BLaER1 treated with 17β-estradiol and CSF1 and Interleukin-3, amounts not matched to agents 10 nM and 100 nM (cell line): Measurements from ENCODE around the gene MEGF9.
"Not testable (repeated sequence)": the region's sequence is repeated elsewhere in the genome, so short reads cannot be mapped to it uniquely, and the experiment has no call there.

Experiments used
- H3K27ac ChIP-seq, 11 experiments: shearing (Covaris generic); formaldehyde crosslinking; 2 replicates each; pipeline ENCODE4 v1.8.1; 2022
- H3K27me3 ChIP-seq, 11 experiments: shearing (Covaris generic); formaldehyde crosslinking; 2 replicates each; pipeline ENCODE4 v1.8.1; 2022
- H3K36me3 ChIP-seq, 11 experiments: shearing (Covaris generic); formaldehyde crosslinking; 2 replicates each; pipeline ENCODE4 v1.8.1; 2022
- H3K4me1 ChIP-seq, 10 experiments: shearing (Covaris generic); formaldehyde crosslinking; 2 replicates each; pipeline ENCODE4 v1.8.1; 2022
- H3K4me2 ChIP-seq, 11 experiments: shearing (Covaris generic); formaldehyde crosslinking; 2 replicates each; pipeline ENCODE4 v1.8.1; 2022
- H3K4me3 ChIP-seq, 10 experiments: shearing (Covaris generic); formaldehyde crosslinking; 2 replicates each; pipeline ENCODE4 v1.8.1; 2022
- H3K9ac ChIP-seq, 11 experiments: shearing (Covaris generic); formaldehyde crosslinking; 2 replicates each; pipeline ENCODE4 v1.8.1; 2022
- H3K9me3 ChIP-seq, 11 experiments: shearing (Covaris generic); formaldehyde crosslinking; replicated peaks in 1 of 11; 2 replicates each; pipeline ENCODE4 v1.8.1; 2022
- H4K20me1 ChIP-seq, 11 experiments: shearing (Covaris generic); formaldehyde crosslinking; 2 replicates each; pipeline ENCODE4 v1.8.1; 2022
- Cebpa-rat ChIP-seq, 11 experiments: shearing (Covaris generic); IDR thresholded peaks; 2 replicates each; pipeline ENCODE4 v1.8.1; 2022

The MEGF9 gene

DNA sequence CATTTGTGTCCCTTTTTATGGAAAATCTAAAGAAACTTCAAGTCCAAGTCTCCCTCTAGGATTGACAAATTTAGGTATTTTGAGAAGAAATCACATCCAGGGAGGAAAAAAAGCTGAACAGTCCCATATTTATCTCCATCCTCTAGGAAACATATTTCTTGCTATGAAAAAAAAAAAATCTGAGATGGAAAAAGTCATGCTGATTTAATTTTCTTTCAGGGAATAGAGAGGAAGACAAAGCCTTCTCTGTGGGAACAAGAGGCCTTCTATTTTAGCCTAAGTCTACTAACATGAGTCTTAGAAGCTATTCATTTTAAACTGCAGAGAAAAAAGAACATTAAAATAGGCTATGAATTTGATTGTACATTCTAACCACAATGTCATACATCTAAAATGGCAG lies 71.2 kb downstream of the MEGF9 start:
- TF ChIP-seq Cebpa-rat (IDR thresholded peaks at IDR 0.05) = no peak
- no peak overlapping the region for H3K4me3 ChIP-seq

DNA sequence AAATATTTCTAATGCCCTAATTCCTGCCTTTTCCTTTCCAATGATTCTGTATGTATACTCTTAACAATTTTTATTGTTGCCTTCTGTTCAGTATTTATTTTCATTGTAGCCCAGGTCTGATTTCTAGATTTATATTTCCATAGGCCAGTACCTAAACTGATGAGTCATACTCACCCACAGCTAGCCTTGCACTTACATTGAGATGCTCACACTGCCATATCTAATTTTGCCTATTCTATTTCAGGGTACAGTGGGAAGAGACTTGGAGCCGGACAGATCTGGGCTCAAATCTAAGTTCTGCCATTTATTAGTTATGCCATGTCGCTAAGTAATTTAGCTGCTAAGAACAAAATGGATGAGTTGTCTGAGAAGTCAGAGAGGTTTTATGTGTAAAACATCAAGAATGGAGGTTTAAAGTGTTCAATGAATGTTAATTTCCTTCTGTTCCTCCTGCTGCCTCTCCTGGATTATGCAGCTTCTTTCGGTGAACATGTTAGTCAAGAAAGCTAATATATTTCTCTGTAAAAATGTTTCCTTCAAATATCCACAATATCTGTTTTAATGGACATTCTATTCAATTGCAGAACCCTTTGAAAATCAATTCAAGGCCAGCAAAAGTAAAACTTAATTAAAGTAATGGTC lies 72.0 kb downstream of the MEGF9 start:
- peaks cover 0 to 21% (median 4%) of the 10 kb centered on the region in 11 experiments; a peak in 9 of 22 replicates for H4K20me1 ChIP-seq
- no peak overlapping the region for H3K9ac ChIP-seq
- no peak overlapping the region for H3K4me2 ChIP-seq
- peaks cover 8 to 77% (median 71%) of the 10 kb centered on the region in 11 experiments; a peak in 19 of 22 replicates for H3K36me3 ChIP-seq
- no peak overlapping the region for H3K27ac ChIP-seq
- peaks cover 3 to 23% (median 16%) of the 10 kb centered on the region in 11 experiments; a peak in 17 of 22 replicates for H3K9me3 ChIP-seq
- H3K4me3 ChIP-seq = no peak overlapping the region
- H3K27me3 ChIP-seq = no peaks in the 10 kb centered on the region
- TF ChIP-seq Cebpa-rat (IDR thresholded peaks at IDR 0.05) = no peak
- peaks cover 0 to 20% (median 2%) of the 10 kb centered on the region in 10 experiments; a peak in 6 of 20 replicates for H3K4me1 ChIP-seq

More for the DNA sequence above, 71.2 kb downstream of the MEGF9 start:
- Histone ChIP-seq H3K36me3 (peaks cover 8 to 69% (median 64%) of the 10 kb centered on the region in 11 experiments; a peak in 19 of 22 replicates), H3K9me3 (peaks cover 0 to 15% (median 10%) of the 10 kb centered on the region in 11 experiments; a peak in 11 of 22 replicates), H3K27me3 (no peaks in the 10 kb centered on the region), H3K27ac (no peak overlapping the region), H3K4me2 (no peak overlapping the region), H3K9ac (no peak overlapping the region), H4K20me1 (peaks cover 0 to 26% (median 4%) of the 10 kb centered on the region in 11 experiments; a peak in 9 of 22 replicates), H3K4me1 (peaks cover 0 to 20% (median 2%) of the 10 kb centered on the region in 10 experiments; a peak in 6 of 20 replicates)

DNA sequence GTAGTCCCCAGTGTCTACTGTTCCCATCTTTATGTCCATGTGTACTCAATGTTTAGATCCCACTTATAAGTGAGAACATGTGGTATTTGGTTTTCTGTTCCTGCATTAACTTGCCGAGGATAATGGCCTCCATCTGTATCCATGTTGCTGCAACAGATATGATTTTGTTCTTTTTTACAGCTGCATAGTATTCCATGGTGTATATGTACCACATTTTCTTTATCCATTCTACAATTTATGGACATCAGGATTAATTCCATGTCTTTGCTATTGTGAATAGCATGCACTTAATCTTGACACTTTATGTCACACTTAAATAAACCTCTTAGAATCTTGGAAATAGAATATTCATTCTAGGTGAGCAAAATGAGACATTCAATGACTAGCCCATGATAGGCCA lies 73.4 kb downstream of the MEGF9 start:
- peaks cover 0 to 10% (median 4%) of the 10 kb centered on the region in 11 experiments; a peak in 9 of 22 replicates for H4K20me1 ChIP-seq
- not testable (repeated sequence) for H3K4me2 ChIP-seq, H3K4me3 ChIP-seq, H3K9ac ChIP-seq, H3K27me3 ChIP-seq, H3K27ac ChIP-seq
- peaks cover 13 to 85% (median 79%) of the 10 kb centered on the region in 11 experiments for H3K36me3 ChIP-seq
- peaks cover 0 to 13% (median 2%) of the 10 kb centered on the region in 10 experiments; a peak in 5 of 20 replicates for H3K4me1 ChIP-seq
- H3K9me3 ChIP-seq = peaks cover 13 to 37% (median 29%) of the 10 kb centered on the region in 11 experiments

DNA sequence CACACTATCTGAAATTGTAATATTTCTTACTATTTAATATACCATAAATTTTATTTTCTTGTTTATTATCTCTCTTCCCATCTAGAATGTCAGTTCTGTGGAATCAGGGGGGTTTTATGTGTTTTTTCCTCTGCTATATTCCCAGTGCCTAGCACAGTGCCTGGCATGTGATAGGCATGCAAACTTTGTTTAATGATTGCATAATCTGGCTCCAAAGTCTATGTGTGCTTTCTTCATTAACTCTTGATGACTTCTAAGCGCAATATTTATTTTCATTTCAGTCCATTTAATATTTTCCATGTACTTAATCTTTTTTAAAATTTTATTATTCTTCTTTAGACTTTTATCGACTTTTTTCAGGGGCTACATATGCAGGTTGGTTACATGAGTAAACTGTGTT lies 73.9 kb downstream of the MEGF9 start:
- Histone ChIP-seq H3K4me1 (peaks cover 0 to 10% (median 2%) of the 10 kb centered on the region in 10 experiments; a peak in 4 of 20 replicates), H3K27me3 (no peaks in the 10 kb centered on the region)
- TF ChIP-seq Cebpa-rat (IDR thresholded peaks at IDR 0.05) = no peak

DNA sequence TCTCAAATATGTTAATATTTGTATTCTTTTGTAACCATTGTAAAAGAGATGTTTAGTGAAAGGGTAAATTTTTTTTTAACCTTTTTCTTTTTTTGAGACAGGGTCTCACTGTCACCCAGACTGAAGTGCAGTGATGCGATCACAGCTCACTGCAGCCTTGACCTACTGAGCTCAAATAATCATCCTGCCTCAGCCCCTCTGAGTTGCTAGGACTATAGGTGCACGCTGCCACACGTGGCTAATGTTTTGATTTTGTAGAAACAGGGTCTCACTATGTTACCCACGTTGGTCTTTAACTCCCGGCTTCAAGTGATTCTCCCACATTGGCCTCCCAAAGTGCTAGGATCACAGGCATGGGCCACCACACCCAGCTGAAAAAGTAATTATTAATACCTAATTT lies 76.4 kb downstream of the MEGF9 start:
- peaks cover 29 to 52% (median 44%) of the 10 kb centered on the region in 11 experiments for H3K9me3 ChIP-seq
- H3K9ac ChIP-seq = no peak overlapping the region
- peaks cover 21 to 73% (median 65%) of the 10 kb centered on the region in 11 experiments for H3K36me3 ChIP-seq
- H4K20me1 ChIP-seq = no peaks in the 10 kb centered on the region
- H3K27me3 ChIP-seq = no peaks in the 10 kb centered on the region
- no peak overlapping the region for H3K27ac ChIP-seq
- H3K4me3 ChIP-seq = no peak overlapping the region
- TF ChIP-seq Cebpa-rat (IDR thresholded peaks at IDR 0.05) = no peak
- H3K4me2 ChIP-seq = no peak overlapping the region
- H3K4me1 ChIP-seq = peaks cover 0 to 10% (median 0%) of the 10 kb centered on the region in 10 experiments; a peak in 1 of 20 replicates

More for the DNA sequence above, 73.9 kb downstream of the MEGF9 start:
- Histone ChIP-seq H3K36me3 (peaks cover 17 to 85% (median 79%) of the 10 kb centered on the region in 11 experiments), H3K9me3 (peaks cover 18 to 42% (median 34%) of the 10 kb centered on the region in 11 experiments), H4K20me1 (peaks cover 0 to 5% (median 2%) of the 10 kb centered on the region in 11 experiments; a peak in 6 of 22 replicates), H3K4me2 (no peak overlapping the region), H3K4me3 (no peak overlapping the region), H3K27ac (no peak overlapping the region), H3K9ac (no peak overlapping the region)

DNA sequence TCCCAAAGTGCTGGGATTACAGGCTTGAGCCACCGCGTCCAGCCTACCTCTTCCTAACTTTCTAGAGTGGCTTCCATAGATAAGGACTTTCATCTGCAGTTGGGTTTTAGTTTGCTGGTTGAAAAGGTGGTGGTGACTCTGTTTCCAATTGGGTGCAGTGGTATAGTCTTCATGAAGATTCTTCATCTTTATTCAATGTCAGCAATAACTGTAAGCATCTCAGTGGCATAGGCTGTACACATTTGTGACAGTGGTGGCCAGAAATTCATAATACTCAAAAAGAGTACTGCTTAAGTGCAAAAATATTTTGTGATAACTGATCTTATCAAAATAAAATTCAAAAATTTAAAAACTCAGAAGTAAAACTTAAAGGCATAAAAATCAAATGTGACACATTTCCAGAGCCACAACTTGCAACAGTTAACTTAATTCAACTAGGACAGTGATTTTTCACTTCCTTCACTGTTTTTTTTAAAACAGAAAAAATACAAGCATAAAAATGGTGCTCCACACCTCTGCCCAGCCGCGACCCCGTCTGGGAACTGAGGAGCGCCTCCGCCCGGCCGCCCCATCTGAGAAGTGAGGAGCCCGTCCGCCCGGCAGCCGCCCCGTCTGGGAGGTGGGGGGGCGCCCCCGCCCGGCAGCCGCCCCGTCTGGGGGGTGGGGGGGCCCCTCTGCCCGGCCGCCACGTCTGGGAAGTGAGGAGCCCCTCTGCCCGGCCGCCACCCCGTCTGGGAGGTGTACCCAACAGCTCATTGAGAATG lies 77.9 kb downstream of the MEGF9 start:
- TF ChIP-seq Cebpa-rat (IDR thresholded peaks at IDR 0.05) = no peak
- no peak overlapping the region for H3K4me2 ChIP-seq
- peaks cover 0 to 7% (median 0%) of the 10 kb centered on the region in 10 experiments; a peak in 1 of 20 replicates for H3K4me1 ChIP-seq

DNA sequence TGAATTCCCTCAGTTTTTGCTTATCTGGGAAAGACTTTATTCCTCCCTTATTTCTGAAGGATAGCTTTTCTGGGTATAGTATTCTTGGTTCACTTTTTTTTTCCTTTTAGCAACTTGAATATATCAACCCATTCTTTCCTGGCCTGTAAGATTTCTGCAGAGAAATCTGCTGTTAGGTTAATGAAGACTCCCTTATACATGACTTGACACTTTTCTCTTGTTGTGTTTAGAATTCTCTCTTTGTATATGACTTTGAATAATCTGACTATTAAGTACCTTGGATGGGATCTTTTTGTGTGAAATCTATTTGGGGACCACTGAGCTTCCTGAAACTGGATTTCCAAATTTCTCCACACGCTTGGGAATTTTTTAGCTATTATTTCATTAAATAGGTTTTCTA lies 79.3 kb downstream of the MEGF9 start:
- Histone ChIP-seq H4K20me1 (0 out of 22 replicates have a peak, but pooled peaks cover 0 to 5% (median 0%) of the 10 kb centered on the region in 11 experiments), H3K27me3 (no peaks in the 10 kb centered on the region), H3K4me3 (no peak overlapping the region), H3K36me3 (peaks cover 17 to 58% (median 39%) of the 10 kb centered on the region in 11 experiments), H3K9me3 (peaks cover 24 to 42% (median 37%) of the 10 kb centered on the region in 11 experiments), H3K9ac (no peak overlapping the region), H3K4me1 (peaks cover 0 to 20% (median 0%) of the 10 kb centered on the region in 10 experiments; a peak in 6 of 20 replicates), H3K4me2 (no peak overlapping the region), H3K27ac (no peak overlapping the region)
- TF ChIP-seq Cebpa-rat (IDR thresholded peaks at IDR 0.05) = no peak

More for the DNA sequence above, 77.9 kb downstream of the MEGF9 start:
- Histone ChIP-seq H3K9ac (no peak overlapping the region), H3K4me3 (no peak overlapping the region), H3K27ac (no peak overlapping the region), H3K9me3 (peaks cover 29 to 48% (median 38%) of the 10 kb centered on the region in 11 experiments), H3K27me3 (no peaks in the 10 kb centered on the region), H4K20me1 (no peaks in the 10 kb centered on the region), H3K36me3 (peaks cover 20 to 64% (median 50%) of the 10 kb centered on the region in 11 experiments)

DNA sequence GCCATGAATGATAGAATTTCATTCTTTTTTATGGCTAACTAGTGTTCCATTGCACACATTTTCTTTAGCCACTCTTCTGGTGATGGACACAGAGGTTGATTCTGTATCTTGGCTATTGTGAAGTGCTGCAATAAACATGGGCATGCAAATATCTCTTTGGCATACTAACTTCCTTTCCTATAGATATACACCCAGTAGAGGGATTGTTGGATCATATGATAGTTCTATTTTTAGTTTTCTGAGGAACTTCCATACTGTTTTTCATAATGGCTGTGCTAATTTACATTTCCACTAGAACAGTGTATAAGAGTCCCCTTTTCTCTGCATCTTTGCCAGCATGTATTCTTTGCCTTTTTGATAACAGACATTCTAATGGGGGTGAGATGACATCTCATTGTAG lies 83.9 kb downstream of the MEGF9 start:
- no peak overlapping the region for H3K4me3 ChIP-seq
- peaks cover 5 to 33% (median 8%) of the 10 kb centered on the region in 11 experiments; a peak in 17 of 22 replicates for H3K36me3 ChIP-seq
- H3K27me3 ChIP-seq = no peaks in the 10 kb centered on the region
- peak overlapping the region in 3 of 11 experiments; percentile 18 to 57 (median 55); a peak in 4 of 22 replicates for H3K27ac ChIP-seq
- no peak for TF ChIP-seq Cebpa-rat (IDR thresholded peaks at IDR 0.05)
- peaks cover 0 to 16% (median 0%) of the 10 kb centered on the region in 11 experiments; a peak in 3 of 22 replicates for H4K20me1 ChIP-seq
- H3K4me1 ChIP-seq = peaks cover 0 to 66% (median 5%) of the 10 kb centered on the region in 10 experiments; a peak in 12 of 20 replicates
- H3K4me2 ChIP-seq = peak overlapping the region in 3 of 11 experiments; percentile 3 to 74 (median 67); a peak in 5 of 22 replicates
- H3K9ac ChIP-seq = 0 out of 22 replicates have a peak overlapping the region, but pooled peaks of 1 of the 11 experiments have one; percentile 10
- H3K9me3 ChIP-seq = peaks cover 7 to 12% (median 10%) of the 10 kb centered on the region in 11 experiments

DNA sequence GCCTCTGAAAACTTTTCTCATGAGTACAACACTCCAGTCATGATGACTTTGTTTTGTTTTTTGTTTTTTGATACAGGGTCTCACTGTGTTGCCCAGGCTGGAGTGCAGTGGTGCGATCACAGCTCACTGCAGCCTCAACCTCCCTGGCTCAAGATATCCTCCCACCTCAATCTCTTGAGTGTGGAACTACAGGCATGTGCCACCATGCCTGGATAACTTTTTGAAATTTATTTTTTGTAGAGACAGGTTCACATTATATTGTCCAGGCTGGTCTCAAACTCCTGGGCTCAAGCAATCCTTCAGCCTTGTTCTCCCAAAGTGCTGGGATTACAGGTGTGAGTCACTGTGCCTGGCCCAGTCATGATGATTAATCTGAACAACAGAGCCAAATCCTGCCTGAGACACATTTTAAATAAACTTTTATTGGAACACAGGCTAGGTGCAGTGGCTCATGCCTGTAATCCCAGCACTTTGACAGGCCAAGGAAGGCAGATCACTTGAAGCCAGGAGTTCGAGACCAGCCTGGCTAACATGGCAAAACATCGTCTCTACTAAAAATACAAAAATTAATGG lies 85.3 kb downstream of the MEGF9 start:
- H3K4me1 ChIP-seq = peaks cover 0 to 71% (median 5%) of the 10 kb centered on the region in 10 experiments; a peak in 12 of 20 replicates
- not testable (repeated sequence) for H3K9me3 ChIP-seq, H3K27me3 ChIP-seq, H3K9ac ChIP-seq, H3K4me3 ChIP-seq
- peaks cover 0 to 19% (median 0%) of the 10 kb centered on the region in 11 experiments; a peak in 3 of 22 replicates for H4K20me1 ChIP-seq
- H3K27ac ChIP-seq = peak overlapping the region in 1 of 11 experiments; percentile 27; a peak in 1 of 22 replicates
- H3K36me3 ChIP-seq = peaks cover 0 to 38% (median 4%) of the 10 kb centered on the region in 11 experiments; a peak in 7 of 22 replicates
- peak overlapping the region in 2 of 11 experiments; percentile 67 to 74; a peak in 5 of 22 replicates for H3K4me2 ChIP-seq
